Ramos (cell line): Measurements from ENCODE around the gene ADCY10.

Experiments used
- in situ Hi-C: fragments of 300-500 bp; cut with MboI; formaldehyde crosslinking; loops from one replicate; pipeline ENCODE4 v1.14.3; 2022; ENCODE audit warnings: low sequenced_read_pairs; ENCODE audit not compliant: unreplicated experiment

The ADCY10 gene

DNA sequence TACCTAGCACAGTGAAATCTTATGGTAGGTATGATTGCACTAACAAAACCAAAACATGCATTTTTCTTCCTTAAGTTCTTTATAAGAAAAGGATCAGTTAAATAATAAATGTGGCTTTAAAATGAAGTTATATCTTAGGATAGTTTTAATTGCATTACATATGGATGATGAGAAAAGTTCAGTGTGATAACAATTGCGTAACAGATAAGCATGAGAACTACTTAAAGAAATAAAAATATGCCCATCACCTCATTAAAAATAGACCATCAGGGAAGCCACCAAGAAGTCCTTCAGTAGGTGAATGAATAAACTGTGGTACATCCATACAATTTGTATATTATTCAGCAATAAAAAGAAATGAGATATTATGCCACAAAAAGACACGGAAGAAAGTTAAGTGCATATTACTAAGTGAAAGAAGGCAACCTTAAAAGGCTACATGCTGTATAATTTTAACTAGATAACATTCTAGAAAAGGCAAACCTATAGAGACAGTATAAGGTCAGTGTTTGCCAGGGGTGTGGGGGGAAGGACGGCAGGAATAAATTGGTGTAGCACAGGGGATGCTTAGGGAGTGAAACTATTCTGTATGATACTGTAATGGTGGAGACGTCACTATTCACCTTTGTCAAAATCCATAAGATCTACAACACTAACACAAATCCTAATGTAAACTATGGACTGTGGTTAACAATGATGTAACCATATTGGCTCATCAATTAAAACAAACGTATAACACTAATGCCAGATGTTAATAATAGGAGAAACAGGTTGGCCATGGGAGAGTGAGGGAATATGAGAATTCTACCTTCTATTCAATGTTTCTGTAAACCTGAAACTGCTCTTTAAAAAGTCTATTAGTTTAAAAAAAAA, 149.2 kb downstream of the ADCY10 start:
- in situ Hi-C loops = no loop called here

DNA sequence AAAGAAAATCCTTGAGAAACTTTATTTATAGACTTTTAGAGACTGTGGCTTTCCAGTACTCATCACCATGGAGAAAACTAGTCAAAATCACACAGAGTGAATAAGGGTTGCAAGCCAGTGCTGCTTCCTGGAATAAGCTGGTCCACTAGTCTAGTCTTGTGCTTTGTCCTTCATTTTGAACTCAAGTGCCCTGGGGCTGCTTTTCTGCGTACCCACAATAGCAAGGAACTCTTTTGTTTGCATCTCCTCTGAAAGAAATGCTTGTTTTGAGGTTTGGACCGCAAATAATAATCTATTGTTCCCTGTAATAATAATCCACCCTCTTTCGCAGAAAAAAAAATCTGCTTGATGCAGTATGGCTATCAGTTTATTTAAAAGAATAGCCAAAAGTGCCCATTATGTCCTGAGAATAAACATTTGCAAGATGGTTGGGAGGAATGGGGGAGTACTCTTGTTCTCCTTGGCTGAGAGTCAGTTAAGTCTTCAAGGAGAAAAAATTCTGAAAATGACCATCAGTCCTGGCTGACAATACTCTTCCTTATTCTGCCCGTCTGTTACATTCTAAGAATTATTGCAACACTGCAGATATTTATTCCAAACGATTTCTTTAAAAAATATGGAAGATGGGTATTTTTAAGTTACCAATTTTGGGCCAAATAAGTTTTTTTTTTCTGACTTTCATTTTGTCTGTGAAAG, 150.3 kb downstream of the ADCY10 start:
- in situ Hi-C loops = no loop called here

DNA sequence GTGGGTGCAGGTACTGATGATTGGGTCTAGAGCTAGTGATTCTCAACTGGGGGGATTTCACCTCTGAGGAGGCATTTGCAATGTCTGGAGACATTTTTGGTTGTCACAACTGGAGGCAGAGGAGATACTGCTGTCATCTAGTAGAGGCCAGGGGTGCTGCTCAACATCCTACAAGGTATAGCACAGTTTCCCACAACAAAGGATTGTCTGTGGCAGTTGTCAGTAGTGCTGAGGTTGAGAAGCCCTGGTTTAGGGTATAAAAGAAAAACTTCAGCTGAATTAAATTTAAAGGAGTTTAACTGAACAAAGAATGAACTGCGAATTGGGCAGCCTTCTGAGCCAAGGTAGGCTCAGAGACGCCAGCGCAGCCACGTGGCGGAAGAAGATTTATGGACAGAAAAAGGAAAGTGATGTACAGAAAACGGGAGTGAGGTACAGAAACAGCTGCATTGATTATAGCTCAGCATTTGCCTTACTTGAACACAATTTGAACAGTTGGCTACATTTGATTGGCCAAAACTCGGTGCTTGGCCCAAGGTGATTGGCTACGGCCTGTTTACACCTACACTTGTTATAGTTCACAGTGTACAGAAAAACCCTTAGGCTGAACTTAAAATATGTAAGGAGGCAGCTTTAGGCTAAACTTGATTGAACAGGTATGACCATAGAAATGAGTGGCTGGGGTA, 151.7 kb downstream of the ADCY10 start:
- in situ Hi-C loops = no loop called here

DNA sequence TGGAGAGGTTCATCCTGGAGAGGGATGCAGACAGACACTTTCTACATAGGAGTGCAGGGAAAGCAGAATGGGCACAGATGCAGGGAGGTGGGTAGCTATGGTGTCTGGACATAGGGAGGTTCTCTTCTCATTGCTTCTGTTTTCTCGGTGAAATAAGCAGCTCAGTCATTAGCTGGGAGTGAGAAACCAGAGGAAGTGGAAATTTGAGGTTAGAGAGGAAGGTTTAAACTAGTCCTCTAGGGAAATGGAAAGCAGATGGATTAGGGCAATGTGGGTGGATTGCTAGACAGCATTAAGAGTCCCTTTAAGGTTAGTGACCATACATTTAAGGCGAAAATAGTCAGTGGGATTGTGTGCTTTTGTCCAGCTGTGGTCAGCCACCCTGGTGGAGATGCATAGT, 152.5 kb downstream of the ADCY10 start:
- in situ Hi-C loops = no loop called here
